ENCODE results near the gene AFAP1. TPM values are rescaled to one million over a fixed set of nuclear protein-coding genes. Genes with fewer than 3 reads are reported as not detected.
A peak's percentile ranks its signal among the peaks of the same experiment; 100 is the strongest.

AFAP1 gene
- total and polyA plus RNA-seq, 2 of the 8 experiments (the other 6 are each of a cell fraction or from before 2014, with no cell fraction given), result 3.6 to 18.2 TPM

GRCh38 chr4:7812921-7813320 is 126.7 kb downstream of the AFAP1 start:
- Histone ChIP-seq H3K23ac (ENCODE audit: insufficient read length) (peak overlapping the region; percentile 74), H3K18ac (ENCODE audit: extremely low read depth, low read length) (no peak overlapping the region), H2BK12ac (ENCODE audit: low read depth, low read length) (no peak overlapping the region), H3K14ac (ENCODE audit: insufficient read length) (no peak overlapping the region), H3K36me3 (ENCODE audit: control insufficient read depth in 2 of 4, insufficient read depth in 4 of 4, low read length in 3 of 4) (peaks cover 0 to 13% (median 3%) of the 10 kb centered on the region in 4 experiments; a peak in 4 of 8 replicates), H3K56ac (replicated peaks; ENCODE audit: insufficient read length, low read depth, low read length) (no peak overlapping the region), H3K79me1 (ENCODE audit: low read depth, low read length) (no peaks in the 10 kb centered on the region; the same call in 1 of the 2 replicates), H2BK20ac (ENCODE audit: low read length) (no peak overlapping the region), H4K20me1 (replicated peaks in 1 of 2; ENCODE audit: control insufficient read depth in 1 of 2, insufficient read depth in 2 of 2, low read length in 2 of 2) (no peaks in the 10 kb centered on the region), H4K5ac (ENCODE audit: insufficient read length, low read depth, low read length) (no peak overlapping the region), H3K9me3 (ENCODE audit: insufficient read depth in 2 of 2, low read depth in 1 of 2, low read length in 1 of 2) (no peaks in the 10 kb centered on the region), H2AK5ac (ENCODE audit: low read depth, low read length) (no peak overlapping the region), H3K4me1 (replicated peaks in 1 of 4; ENCODE audit: control insufficient read depth in 3 of 4, insufficient read depth in 4 of 4, low read length in 3 of 4) (peaks cover 0 to 9% (median 0%) of the 10 kb centered on the region in 4 experiments; a peak in 1 of 7 replicates), H4K91ac (replicated peaks; ENCODE audit: insufficient read length, low read length) (no peak overlapping the region), H2AFZ (ENCODE audit: low read length) (no peak overlapping the region), H3K79me2 (ENCODE audit: control insufficient read depth in 1 of 2, insufficient read depth in 2 of 2, low read length in 2 of 2) (no peaks in the 10 kb centered on the region), H3K27me3 (replicated peaks in 1 of 4; ENCODE audit: control insufficient read depth in 3 of 4, extremely low read depth in 1 of 4, insufficient read depth in 3 of 4, low read length in 3 of 4) (no peaks in the 10 kb centered on the region), H4K8ac (ENCODE audit: extremely low read depth, insufficient read depth, low read length) (no peak overlapping the region), H3K4ac (replicated peaks; ENCODE audit: insufficient read length, low read depth, low read length) (no peak overlapping the region), H2BK15ac (ENCODE audit: low read length) (no peak overlapping the region), H3K9ac (replicated peaks in 1 of 4; ENCODE audit: extremely low read depth in 1 of 4, low read depth in 3 of 4, low read length in 3 of 4) (no peak overlapping the region), H3K23me2 (ENCODE audit: low read depth, low read length) (no peaks in the 10 kb centered on the region), H3K27ac (ENCODE audit: low read depth, low read length) (no peak overlapping the region), H2BK5ac (ENCODE audit: low read depth, low read length) (no peak overlapping the region), H2BK120ac (replicated peaks; ENCODE audit: low read depth, low read length) (no peak overlapping the region), H3K4me2 (ENCODE audit: insufficient read depth in 1 of 2, low read depth in 2 of 2, low read length in 2 of 2) (no peak overlapping the region), H3K4me3 (ENCODE audit: extremely low read depth in 1 of 4, insufficient read depth in 2 of 4, low read depth in 3 of 4, low read length in 4 of 4) (no peak overlapping the region)
- TF ChIP-seq ZNF274 (IDR thresholded peaks at IDR 0.05; ENCODE audit: borderline replicate concordance, extremely low read depth, low read length) (no peak), SP4 (IDR thresholded peaks at IDR 0.05; ENCODE audit: low read length) (no peak), BACH1 (IDR thresholded peaks at IDR 0.05; ENCODE audit: low read length) (no peak), TEAD4 (IDR thresholded peaks at IDR 0.05; ENCODE audit: low read depth, low read length) (no peak), NANOG (IDR thresholded peaks at IDR 0.05; ENCODE audit: insufficient read depth, low read depth, low read length, poor library complexity, severe bottlenecking) (no peak), TCF12 (IDR thresholded peaks at IDR 0.05; ENCODE audit: low read depth, low read length) (no peak), GABPA (IDR thresholded peaks at IDR 0.05; ENCODE audit: borderline replicate concordance, insufficient read depth, low read length) (no peak), MAFK (IDR thresholded peaks at IDR 0.05; ENCODE audit: low read depth, low read length) (no peak), KDM5A (IDR thresholded peaks at IDR 0.05; ENCODE audit: low read length) (no peak)
- WGBS, 2 experiments (ENCODE audit: extremely low coverage in 1 of 2, insufficient coverage in 1 of 2, insufficient read length in 1 of 2, insufficient replicate concordance in 2 of 2, low coverage in 1 of 2, low lambda C conversion rate in 2 of 2, missing lambda C conversion rate in 1 of 2), result 79% methylated on average over 5 of the region's 5 CpGs; no CpG with 5 or more reads in 1 of the 2 experiments
- FAIRE-seq, result no peak
- ChIA-PET CTCF (ENCODE audit: partially characterized antibody) (interaction anchor here (0.9 to 4.2 kb wide), 6 partner anchors 8 to 174 kb away, joined by 3 to 21 read pairs (median 6); no protein-coding TSS in a partner anchor), POLR2A (ENCODE audit: partially characterized antibody) (interaction anchor here (0.8 kb wide), 1 partner anchor 204 kb away, joined by 3 read pairs; no protein-coding TSS in a partner anchor)
- DNase-seq (ENCODE audit: low read depth in 1 of 2, low spot score in 2 of 2), result no peak

Data from H1 (cell line).